T-cell (primary cell): Measurements from ENCODE around the gene ARHGEF4. TPM values are rescaled to one million over a fixed set of nuclear protein-coding genes. Genes with fewer than 3 reads are reported as not detected.
"Not testable (repeated sequence)": the region's sequence is repeated elsewhere in the genome, so short reads cannot be mapped to it uniquely, and the experiment has no call there.

ENCODE experiments used
- ATAC-seq, 4 experiments: fragments of 200-7000 bp in 3 of 4; fragments of 150-1000 bp in 1 of 4; cut with Tn5 transposase; replicated peaks in 1 of 4; 1 replicate in 3 of 4; 2 replicates in 1 of 4; pipeline ENCODE4 v1.10.0; 2021; ENCODE audit warnings: moderate library complexity in 3 of 4, mild to moderate bottlenecking in 2 of 4, moderate number of reproducible peaks in 1 of 4
- CTCF ChIA-PET, 2 donors: fragments of 300-600 bp; sonication (Branson Sonifier 250); formaldehyde crosslinking; loops; one replicate each; lab custom pipeline; 2022; ENCODE audit warnings: antibody characterized with exemption in 2 of 2; lab: Charles Lee
- POLR2A ChIA-PET, 2 donors: fragments of 300-600 bp; sonication (Branson Sonifier 250); formaldehyde crosslinking; loops; one replicate each; lab custom pipeline; 2022; ENCODE audit warnings: antibody characterized with exemption in 2 of 2; lab: Charles Lee
- DNase-seq, 35 experiments: peaks; one replicate each; pipeline versions ENCODE4 v3.0.0 to v3.0.0-alpha.2; 2013 to 2023
- H3K27ac ChIP-seq: one replicate; pipeline ENCODE4 v1.5.1; 2013; ENCODE audit warnings: low read length
- H3K27me3 ChIP-seq, 2 experiments: replicated peaks in 1 of 2; 1 replicate in 1 of 2; 2 replicates in 1 of 2; pipeline versions ENCODE4 v1.6.1 to v1.7.0; 2013; ENCODE audit warnings: low read length in 1 of 2, mixed read lengths in 1 of 2; ENCODE audit not compliant: control insufficient read depth in 2 of 2, insufficient read depth in 2 of 2; ENCODE audit errors: extremely low read depth in 1 of 2
- H3K36me3 ChIP-seq, 2 donors: 1 replicate in 1 of 2; 2 replicates in 1 of 2; pipeline versions ENCODE4 v1.6.1 to v1.7.0; 2013; ENCODE audit warnings: low read length in 1 of 2; ENCODE audit not compliant: control insufficient read depth in 2 of 2, insufficient read depth in 1 of 2; ENCODE audit errors: extremely low read depth in 1 of 2
- H3K4me1 ChIP-seq, 2 experiments: 1 replicate in 1 of 2; 2 replicates in 1 of 2; pipeline versions ENCODE4 v1.6.1 to v1.7.0; 2013; ENCODE audit warnings: low read length in 2 of 2, mixed read lengths in 1 of 2; ENCODE audit not compliant: insufficient read depth in 2 of 2, control insufficient read depth in 1 of 2; ENCODE audit errors: extremely low read depth in 1 of 2
- H3K4me3 ChIP-seq, 2 donors: 1 replicate in 1 of 2; 2 replicates in 1 of 2; pipeline versions ENCODE4 v1.5.1 to v1.7.0; 2013; ENCODE audit warnings: mild to moderate bottlenecking in 2 of 2, low read length in 1 of 2, moderate library complexity in 1 of 2; ENCODE audit not compliant: control insufficient read depth in 1 of 2; ENCODE audit errors: extremely low read depth in 1 of 2
- H3K9me3 ChIP-seq: 2 replicates; pipeline ENCODE4 v1.7.0; 2013
- H3K27ac Mint-ChIP-seq, 2 donors: one replicate each; pipeline ENCODE4 v1.8.0; 2020 to 2021; ENCODE audit warnings: mild to moderate bottlenecking in 2 of 2, mixed read lengths in 2 of 2
- H3K27me3 Mint-ChIP-seq, 2 donors: one replicate each; pipeline ENCODE4 v1.8.0; 2021 to 2022; ENCODE audit warnings: mixed read lengths in 2 of 2
- H3K36me3 Mint-ChIP-seq: one replicate; pipeline ENCODE4 v1.8.0; 2021; ENCODE audit warnings: mixed read lengths
- H3K4me1 Mint-ChIP-seq, 3 donors: one replicate each; pipeline ENCODE4 v1.8.0; 2020 to 2022; ENCODE audit warnings: mixed read lengths in 3 of 3, mild to moderate bottlenecking in 1 of 3
- H3K4me3 Mint-ChIP-seq, 3 donors: one replicate each; pipeline ENCODE4 v1.8.0; 2020 to 2022; ENCODE audit warnings: mild to moderate bottlenecking in 3 of 3, mixed read lengths in 3 of 3, moderate library complexity in 3 of 3
- H3K9me3 Mint-ChIP-seq, 3 donors: one replicate each; pipeline ENCODE4 v1.8.0; 2020 to 2022; ENCODE audit warnings: mixed read lengths in 3 of 3
- WGBS: methylation state at CpG from one replicate; pipeline ENCODE4 v1.1.5; 2013; ENCODE audit warnings: missing lambda C conversion rate; ENCODE audit not compliant: insufficient coverage; 5-methylcytosine and 5-hydroxymethylcytosine counted together
- total RNA-seq, 35 experiments: library from RNA in 6 of 35; stranded (reverse) in 6 of 35; fragments of 120-200 nt in 1 of 35; gene quantifications; one replicate each; pipeline versions ENCODE4 v1.2.1 to v1.2.4 and lab custom pipeline; 2013 to 2026

ARHGEF4 gene
- total RNA-seq, 5 donors from 2014 or later (not counting 1 experiment from before 2014, with no cell fraction given): 2.9 to 5.3 (median 4.4) TPM

GRCh38 chr2:130987519-130988425, 151.1 kb downstream of the ARHGEF4 start:
- Histone ChIP-seq H3K36me3 (no peaks in the 10 kb centered on the region), H3K9me3 (no peaks in the 10 kb centered on the region), H3K27me3 (peaks cover 0 to 2% of the 10 kb centered on the region in 2 experiments), H3K4me1 (no peaks in the 10 kb centered on the region), H3K4me3 (no peak overlapping the region), H3K27ac (no peak overlapping the region)
- WGBS: 80% methylated on average over 10 of the region's 15 CpGs
- Mint-ChIP-seq H3K36me3 (no peaks in the 10 kb centered on the region), H3K4me1 (peaks cover 6 to 11% (median 8%) of the 10 kb centered on the region in 3 donors), H3K27ac (no peak overlapping the region), H3K4me3 (no peak overlapping the region), H3K9me3 (no peaks in the 10 kb centered on the region), H3K27me3 (peaks cover 3 to 5% of the 10 kb centered on the region in 2 donors)
- DNase-seq (no peak), ATAC-seq (no peak)
- ChIA-PET POLR2A (no interaction called here), CTCF (no interaction called here)

- H3K27me3 Mint-ChIP-seq, H3K36me3 ChIP-seq, H3K27ac ChIP-seq, H3K36me3 Mint-ChIP-seq, H3K27ac Mint-ChIP-seq, H3K27me3 ChIP-seq, ATAC-seq, H3K4me3 Mint-ChIP-seq, H3K4me1 Mint-ChIP-seq, H3K4me1 ChIP-seq, H3K9me3 Mint-ChIP-seq, H3K4me3 ChIP-seq, POLR2A ChIA-PET, H3K9me3 ChIP-seq, DNase-seq, CTCF ChIA-PET: not testable (repeated sequence)
- WGBS: 92% methylated on average over 21 of the region's 32 CpGs
These were observed 154.7 kb downstream of the ARHGEF4 start for GRCh38 chr2:130991446-130991845.

- POLR2A ChIA-PET, CTCF ChIA-PET, H3K36me3 ChIP-seq, DNase-seq, H3K4me1 ChIP-seq, H3K9me3 ChIP-seq, H3K4me3 ChIP-seq, H3K4me3 Mint-ChIP-seq, H3K4me1 Mint-ChIP-seq, ATAC-seq, H3K27ac ChIP-seq, H3K9me3 Mint-ChIP-seq, H3K27me3 Mint-ChIP-seq, H3K36me3 Mint-ChIP-seq, H3K27ac Mint-ChIP-seq, H3K27me3 ChIP-seq: not testable (repeated sequence)
- WGBS: 90% methylated on average over 6 of the region's 10 CpGs
These were observed 155.3 kb downstream of the ARHGEF4 start for GRCh38 chr2:130992003-130992402.

GRCh38 chr2:130996691-130997090, 160.0 kb downstream of the ARHGEF4 start:
- ChIA-PET CTCF (no interaction called here), POLR2A (no interaction called here)
- no peaks in the 10 kb centered on the region for H3K4me1 ChIP-seq
- Mint-ChIP-seq H3K9me3 (no peaks in the 10 kb centered on the region), H3K4me1 (no peaks in the 10 kb centered on the region), H3K36me3 (no peaks in the 10 kb centered on the region), H3K27me3 (peaks cover 9 to 25% of the 10 kb centered on the region in 2 donors), H3K4me3 (no peak overlapping the region), H3K27ac (no peak overlapping the region)
- H3K36me3 ChIP-seq: no peaks in the 10 kb centered on the region
- H3K27me3 ChIP-seq: peaks cover 0 to 3% of the 10 kb centered on the region in 2 experiments
- no CpG with 5 or more reads among the region's 3 CpGs for WGBS
- H3K27ac ChIP-seq: no peak overlapping the region
- H3K4me3 ChIP-seq: no peak overlapping the region
- H3K9me3 ChIP-seq: no peaks in the 10 kb centered on the region
- ATAC-seq (no peak), DNase-seq (no peak)

- Histone ChIP-seq H3K9me3 (no peaks in the 10 kb centered on the region), H3K27me3 (peaks cover 0 to 3% of the 10 kb centered on the region in 2 experiments), H3K4me3 (no peak overlapping the region), H3K36me3 (no peaks in the 10 kb centered on the region), H3K4me1 (no peaks in the 10 kb centered on the region), H3K27ac (no peak overlapping the region)
- Mint-ChIP-seq H3K27ac (no peak overlapping the region), H3K9me3 (no peaks in the 10 kb centered on the region), H3K27me3 (peaks cover 11 to 28% of the 10 kb centered on the region in 2 donors), H3K36me3 (no peaks in the 10 kb centered on the region), H3K4me1 (no peaks in the 10 kb centered on the region), H3K4me3 (no peak overlapping the region)
- DNase-seq (no peak), ATAC-seq (no peak)
- CTCF ChIA-PET: no interaction called here
- no CpG with 5 or more reads among the region's 5 CpGs for WGBS
- POLR2A ChIA-PET: no interaction called here
These were observed 160.5 kb downstream of the ARHGEF4 start for GRCh38 chr2:130997198-130997597.

- Histone ChIP-seq H3K36me3 (no peaks in the 10 kb centered on the region), H3K9me3 (no peaks in the 10 kb centered on the region), H3K27me3 (peaks cover 0 to 6% of the 10 kb centered on the region in 2 experiments), H3K27ac (no peak overlapping the region), H3K4me1 (no peaks in the 10 kb centered on the region), H3K4me3 (no peak overlapping the region)
- WGBS: 82% methylated on average over 3 of the region's 6 CpGs
- Mint-ChIP-seq H3K36me3 (no peaks in the 10 kb centered on the region), H3K9me3 (no peaks in the 10 kb centered on the region), H3K4me1 (no peaks in the 10 kb centered on the region), H3K4me3 (no peak overlapping the region), H3K27me3 (peaks cover 11 to 28% of the 10 kb centered on the region in 2 donors), H3K27ac (no peak overlapping the region)
- no peak for DNase-seq
- CTCF ChIA-PET: no interaction called here
- no peak for ATAC-seq
- POLR2A ChIA-PET: no interaction called here
These were observed 161.8 kb downstream of the ARHGEF4 start for GRCh38 chr2:130998561-130998960.
